NAMALWA (cell line): ENCODE results near the gene PDZD4.

Source experiments
- DNase-seq: peaks from one replicate; pipeline ENCODE4 v3.0.0-alpha.2; 2015; ENCODE audit warnings: low spot score

The PDZD4 gene

GRCh38 chrX:153829799-153830639, at the start of gene PDZD4:
Gene PDZD4, minus strand, starts transcription at chrX:153830544. Its CDS starts 246 bp downstream, at chrX:153830298.
- DNase-seq, result no peak

DNA sequence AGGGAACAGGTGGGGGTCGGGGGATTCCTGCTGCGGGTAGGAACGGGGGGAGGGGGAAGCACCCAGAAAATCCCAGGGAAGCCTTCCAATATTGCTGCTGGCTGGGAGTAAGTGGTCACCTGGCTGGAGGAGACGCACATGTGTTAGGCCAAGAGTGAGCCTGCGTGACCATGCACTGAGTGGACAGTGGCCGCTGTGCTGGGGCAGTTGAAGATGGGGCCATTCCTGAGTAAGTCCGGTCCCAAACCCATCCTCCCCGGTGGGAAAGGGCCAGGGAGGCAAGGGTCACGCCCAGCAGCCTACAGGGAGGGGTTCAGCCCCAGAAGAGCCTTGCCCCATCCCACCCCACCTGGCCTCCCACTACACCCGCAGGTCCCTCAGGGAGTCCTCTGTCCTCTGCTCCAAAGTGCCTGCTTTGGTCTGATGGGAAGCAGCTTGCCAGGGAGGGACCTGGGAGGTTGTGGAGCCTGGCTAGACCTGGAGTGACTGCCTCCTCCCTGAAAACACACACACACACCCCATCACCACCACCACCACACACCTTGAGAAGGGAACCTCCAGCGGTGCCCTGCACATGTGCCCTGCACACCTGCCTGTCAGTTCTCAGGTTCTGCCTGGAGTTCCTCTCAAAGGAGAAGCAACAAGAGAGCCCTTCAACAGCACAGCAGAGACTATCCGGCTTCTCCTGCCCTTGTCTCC, 49.5 kb upstream of the PDZD4 start:
- DNase-seq, result no peak

- DNase-seq, result no peak
Observed at GRCh38 chrX:153878969-153879653, 48.8 kb upstream of the PDZD4 start.

DNA sequence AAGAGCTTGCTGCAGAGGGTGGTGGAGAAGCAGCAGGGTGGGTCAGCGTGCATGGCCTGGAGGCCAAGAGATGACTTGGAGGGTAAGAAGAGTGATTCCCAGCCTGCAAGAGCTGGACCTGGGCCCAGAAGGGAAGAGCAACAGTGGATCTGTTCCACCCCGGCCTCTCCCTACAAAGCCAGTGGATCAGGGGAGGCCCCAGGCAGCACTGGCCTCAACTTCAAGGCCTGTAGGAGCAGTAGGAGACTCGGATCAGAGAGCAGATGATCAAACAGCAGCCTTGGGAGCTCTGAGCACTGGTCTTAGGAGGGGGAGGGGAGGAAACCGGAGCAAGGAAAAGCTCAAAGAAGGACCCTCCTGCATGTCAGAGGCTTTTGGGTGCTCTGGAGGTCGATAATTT, 48.0 kb upstream of the PDZD4 start:
- DNase-seq, result no peak

DNA sequence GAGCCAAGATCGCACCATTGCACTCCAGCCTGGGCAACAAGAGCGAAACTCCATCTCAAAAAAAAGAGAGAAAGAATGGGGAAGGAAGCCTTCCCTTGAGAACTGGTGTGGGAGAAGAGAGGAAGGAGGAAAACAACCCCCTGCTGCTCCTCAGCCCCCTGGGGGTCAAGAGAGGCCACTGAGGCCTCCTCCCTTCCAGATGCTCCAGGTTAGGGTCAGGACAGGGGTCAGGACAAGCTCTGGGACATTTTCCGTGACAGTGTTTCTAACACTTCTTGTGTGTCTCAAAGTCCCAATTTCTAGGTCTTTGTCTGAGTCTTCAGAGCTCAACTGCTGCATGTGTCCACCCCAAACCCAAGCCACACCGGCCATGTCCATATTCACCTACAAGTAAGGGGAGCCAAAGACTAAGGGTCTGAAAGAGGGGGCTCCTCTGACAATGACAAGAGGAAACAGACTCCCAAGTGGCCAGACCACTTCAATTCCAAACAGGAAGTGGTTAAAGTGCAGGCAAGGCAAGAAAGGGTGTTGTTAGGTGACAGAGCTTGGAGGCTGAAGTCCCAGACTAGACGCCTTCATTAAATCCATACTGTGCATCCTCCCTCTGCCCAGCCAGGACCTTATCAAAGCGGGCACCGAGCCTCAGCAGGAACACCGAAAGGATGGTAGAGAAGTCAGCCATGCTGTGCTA, 47.4 kb upstream of the PDZD4 start:
- DNase-seq, result no peak

GRCh38 chrX:153876112-153876491, 45.8 kb upstream of the PDZD4 start:
- no peak for DNase-seq

DNA sequence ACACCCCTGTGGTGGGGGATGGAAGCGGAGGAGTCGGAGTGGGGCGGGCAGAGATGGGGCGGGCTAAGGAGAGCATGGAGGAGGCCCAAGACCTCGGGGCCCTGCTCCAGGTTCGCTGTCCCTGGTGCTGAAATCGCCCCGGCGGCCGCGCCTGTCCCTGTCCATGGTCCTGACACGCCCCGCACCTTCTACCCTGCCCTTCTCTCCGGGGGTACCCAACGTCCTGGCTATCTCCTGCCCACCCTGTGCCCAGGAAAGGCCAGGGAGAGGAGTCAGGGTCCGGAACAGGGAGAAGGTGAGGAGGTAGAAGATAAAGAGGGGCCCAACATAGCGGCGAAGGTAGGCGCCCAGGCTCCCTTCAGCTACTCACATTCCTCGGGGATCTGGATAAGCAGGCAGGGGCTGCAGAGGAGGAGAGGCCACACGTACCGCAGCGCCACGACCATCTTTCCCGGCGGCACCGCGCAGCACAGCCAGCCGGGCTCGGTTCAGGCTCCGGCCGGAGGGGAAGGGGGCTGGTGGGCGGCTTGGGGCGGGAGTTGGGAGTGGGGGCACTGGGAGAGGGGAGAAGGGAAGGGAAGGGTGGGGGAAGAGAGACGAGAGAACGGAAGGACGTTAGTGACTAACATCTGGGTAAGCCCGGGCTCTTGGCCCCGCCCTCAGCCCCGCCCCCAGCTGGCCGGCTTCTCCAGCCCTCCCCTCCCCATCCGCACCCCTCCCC, 45.2 kb upstream of the PDZD4 start:
- DNase-seq, result peak; percentile 38

GRCh38 chrX:153874366-153875125, 44.2 kb upstream of the PDZD4 start:
- no peak for DNase-seq

GRCh38 chrX:153874085-153874365, 43.7 kb upstream of the PDZD4 start:
- no peak for DNase-seq

DNA sequence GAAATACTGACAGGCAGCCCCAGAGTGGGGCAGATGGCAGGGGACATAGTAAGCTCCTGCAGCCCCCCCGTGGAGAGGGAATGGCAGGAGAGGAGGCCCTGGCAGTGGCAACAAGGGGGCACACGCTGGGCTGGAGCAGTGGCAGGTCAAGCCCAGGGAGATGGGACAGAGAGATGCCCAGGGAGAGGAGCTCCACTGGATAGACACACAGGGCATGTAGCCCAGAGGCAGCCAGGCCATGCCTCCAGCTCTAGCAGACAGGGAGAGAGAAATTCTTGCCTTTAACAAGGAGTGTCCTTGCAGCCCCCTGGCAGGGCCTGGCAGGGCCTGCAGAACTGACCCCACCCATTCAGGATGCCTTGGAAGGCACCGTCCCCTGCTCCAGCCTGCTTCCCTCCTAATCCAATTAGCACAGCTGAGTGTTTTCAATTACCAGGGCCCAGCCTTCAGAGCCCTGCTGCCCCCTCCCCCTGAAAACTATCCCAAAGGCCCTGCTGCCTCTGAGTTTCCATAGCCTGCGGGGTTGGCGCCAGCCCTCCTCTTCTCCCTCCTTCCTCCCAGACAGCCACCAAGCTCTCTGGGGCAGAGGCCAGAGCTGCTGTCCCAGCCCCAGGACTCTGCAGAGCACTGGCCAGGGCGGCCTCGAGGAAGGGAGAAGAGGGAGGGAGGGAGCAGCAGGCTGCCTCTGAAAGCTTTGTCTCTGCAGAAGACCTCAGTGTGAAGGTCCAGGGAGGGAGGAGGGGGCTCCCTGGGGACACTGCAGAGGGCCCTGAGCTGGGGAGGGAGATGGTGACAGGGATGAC, 43.1 kb upstream of the PDZD4 start:
- DNase-seq, result no peak

DNA sequence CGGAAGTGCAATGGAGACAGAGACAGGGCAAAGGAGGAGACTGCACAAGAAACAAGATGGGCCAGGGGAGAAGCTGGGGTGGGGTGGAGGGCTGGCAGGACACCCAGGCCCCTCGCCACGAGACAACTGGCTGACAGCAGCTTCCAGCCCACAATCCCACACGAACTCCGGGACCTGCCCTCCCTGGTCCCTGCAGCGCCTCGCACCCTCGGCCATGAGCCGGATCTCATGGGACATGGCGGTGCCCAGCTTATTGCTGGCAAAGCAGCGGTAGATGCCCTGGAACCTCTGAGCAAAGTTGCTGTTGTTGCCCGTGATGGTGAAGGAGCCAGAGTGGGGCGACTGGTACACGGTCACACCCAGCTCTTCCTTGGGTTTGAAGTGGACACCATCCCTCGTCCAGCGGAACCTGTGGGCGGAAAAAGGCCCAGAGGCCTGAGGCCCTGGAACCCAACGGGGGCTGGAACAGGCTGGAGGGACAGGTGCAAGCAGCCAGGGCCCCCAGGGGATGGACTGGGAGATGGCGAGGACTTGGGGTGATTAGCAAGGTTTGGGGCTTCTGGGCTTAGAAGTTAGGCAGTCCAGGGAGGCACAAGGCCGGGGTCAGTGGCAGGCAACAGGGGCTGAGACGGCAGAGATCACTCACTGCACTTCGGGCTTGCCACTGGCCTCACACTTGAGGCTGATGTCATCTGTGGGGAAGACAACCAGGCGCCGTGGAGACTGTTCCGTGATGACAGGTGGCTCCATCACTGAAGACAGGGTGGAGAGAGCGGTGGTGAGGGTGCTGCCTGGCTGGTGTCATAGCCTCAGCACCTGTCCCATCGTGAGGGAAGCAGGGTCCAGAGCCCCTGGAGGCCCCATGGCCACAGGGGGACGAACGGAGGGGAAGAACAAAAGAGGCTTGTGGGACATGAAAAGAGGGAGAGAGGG, 41.9 kb upstream of the PDZD4 start:
- DNase-seq, result no peak

- no peak for DNase-seq
Observed at GRCh38 chrX:153871451-153871850, 41.1 kb upstream of the PDZD4 start.

- no peak for DNase-seq
Observed at GRCh38 chrX:153870791-153871360, 40.5 kb upstream of the PDZD4 start.

DNA sequence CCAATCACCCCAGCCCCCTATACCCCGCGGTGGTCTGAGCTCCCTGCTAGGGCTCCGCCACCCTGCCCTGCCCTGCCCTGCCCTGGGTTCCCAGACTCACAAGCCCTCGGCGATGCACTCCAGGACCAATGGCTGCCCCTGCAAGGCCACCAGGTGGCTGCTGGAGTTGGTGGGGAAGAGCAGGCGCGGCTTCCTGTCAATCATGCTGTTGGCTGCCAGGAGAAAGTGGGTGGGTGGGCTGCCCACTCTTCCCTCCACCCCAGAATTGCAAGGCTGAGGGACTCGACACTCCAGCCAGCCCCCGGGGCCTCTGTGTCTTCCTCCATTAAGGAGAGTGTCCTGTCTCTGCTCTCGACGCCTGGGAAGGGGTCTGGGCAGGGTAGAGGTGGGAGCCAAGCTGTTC, 39.9 kb upstream of the PDZD4 start:
- no peak for DNase-seq

DNA sequence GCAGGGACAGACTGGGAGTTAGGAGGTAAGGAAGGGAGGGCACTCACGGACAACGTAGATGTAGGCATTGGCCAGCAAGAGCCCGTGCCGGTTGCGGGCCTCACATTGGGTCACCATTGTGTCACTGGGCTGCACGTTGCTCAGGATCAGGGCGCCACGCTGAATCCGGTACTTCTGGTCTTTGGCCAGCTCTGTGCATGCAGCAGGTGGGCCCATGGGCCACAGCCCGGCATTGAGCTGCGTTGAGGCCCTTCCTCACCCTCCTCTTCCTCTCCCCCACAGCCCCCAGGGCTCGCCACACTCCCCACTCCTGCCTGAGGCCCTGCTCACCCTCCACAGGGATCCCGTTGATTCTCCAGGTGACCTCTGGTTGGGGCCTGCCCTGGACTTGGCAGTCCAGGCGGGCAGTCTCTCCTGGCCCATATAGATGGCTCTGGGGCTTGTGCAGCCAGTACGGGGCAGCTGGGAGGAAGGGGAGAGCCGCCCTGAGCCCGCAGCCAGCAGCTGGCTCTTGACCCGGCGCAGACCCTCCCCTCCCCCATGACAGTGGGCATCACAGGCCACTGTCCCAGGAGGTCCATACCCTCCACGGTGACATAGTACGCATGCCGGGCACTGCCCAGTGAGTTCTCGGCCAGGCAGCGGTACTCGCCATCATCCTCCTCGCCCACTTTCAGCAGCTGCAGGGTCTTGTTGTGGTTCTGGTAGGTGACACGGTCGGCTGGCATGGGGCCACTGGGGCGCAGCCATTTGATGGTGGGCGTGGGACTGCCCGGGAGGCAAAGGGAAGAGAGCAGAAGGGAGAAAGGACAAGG, 39.3 kb upstream of the PDZD4 start:
- DNase-seq, result no peak

DNA sequence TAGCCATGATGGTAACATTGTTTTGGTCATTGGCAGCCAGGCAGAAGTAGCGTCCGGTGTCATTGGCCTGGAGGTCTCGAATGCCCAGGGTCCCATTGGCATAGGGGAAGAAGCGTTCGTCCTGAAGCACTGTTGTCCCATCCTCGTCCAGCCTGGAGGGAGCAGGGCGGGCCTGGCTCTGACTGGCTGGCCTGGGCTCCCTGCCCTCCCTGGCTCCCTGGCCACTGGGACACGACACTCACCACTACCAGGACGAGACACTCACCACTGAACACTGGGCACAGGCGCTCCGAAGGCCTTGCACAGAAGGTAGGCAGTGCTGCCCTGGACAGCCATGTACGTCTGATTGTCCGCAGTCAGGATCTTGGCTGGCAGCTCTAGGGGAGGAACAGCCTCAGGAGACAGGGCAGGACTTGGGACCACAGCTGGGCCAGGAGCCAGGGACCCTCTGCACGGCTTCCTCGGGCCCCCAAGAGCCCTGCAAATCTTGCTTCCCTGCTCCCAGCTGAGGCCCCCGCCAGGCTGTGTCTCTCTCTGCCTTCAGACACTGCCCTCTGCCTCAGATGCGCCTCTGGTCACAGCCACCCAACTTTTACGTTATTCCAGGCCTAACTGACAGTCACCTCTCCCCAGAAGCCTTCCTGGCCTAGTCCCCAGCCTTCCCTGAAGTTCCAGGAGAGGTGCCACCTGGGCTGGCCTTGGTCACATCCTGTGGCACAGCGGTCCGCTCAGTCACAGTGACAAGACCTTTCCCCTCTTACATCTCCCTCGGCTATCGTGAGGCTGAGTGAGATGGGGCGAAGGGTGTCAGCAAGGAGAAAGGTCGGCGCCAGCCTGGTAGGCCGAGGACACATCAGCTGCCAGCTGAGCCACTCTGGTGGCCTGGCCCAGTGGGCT, 38.5 kb upstream of the PDZD4 start:
- no peak for DNase-seq

DNA sequence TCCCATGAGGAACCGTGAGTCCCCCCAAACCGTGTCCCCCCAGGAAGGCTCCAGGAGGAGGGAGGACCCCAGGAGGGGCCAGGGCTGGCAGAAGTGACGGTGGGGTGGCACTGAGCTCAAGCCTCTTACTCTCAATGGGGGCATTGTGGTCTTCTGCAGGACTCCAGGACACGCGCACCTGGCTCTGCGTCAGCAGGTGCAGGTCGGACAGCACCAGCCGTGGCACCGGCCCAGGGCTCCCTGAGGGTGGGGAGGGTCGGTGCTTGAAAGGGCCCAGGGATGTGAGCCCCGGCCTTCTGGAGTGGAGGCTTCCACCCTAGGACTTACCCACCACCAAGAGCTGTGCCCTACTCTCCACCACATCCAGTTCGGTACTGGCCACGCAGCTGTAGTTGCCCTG, 37.3 kb upstream of the PDZD4 start:
- DNase-seq, result no peak
